GM12872 (cell line): Measurements from ENCODE around the gene TOP2B.

Experiments used
- TF ChIP-seq, protein P1 (sequence below): IDR thresholded peaks from 3 replicates; pipeline ENCODE4 v1.5.1; 2011; ENCODE audit warnings: low read depth, mild to moderate bottlenecking, low read length, moderate library complexity; ENCODE audit not compliant: insufficient read depth

Gene TOP2B

DNA sequence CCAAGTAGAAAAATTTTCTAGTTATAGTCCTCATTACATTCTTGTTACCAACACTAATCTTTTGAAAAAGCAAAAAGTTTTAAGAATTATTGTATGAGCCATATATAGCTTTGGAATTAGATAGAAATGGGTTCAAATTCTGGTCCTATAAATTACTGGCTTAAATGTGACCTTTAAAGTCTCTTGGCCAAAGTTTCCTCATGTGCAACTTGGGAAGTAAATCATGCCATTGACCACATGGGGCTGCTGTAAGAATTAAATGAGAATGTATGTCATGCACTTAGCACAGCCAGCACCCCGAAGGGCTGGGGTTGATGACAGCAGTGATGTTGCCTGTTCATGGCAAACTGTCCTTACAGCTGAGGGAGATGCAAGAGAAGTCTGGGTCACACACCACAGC, 108.3 kb downstream of the TOP2B start:
- TF ChIP-seq, protein P1, sequence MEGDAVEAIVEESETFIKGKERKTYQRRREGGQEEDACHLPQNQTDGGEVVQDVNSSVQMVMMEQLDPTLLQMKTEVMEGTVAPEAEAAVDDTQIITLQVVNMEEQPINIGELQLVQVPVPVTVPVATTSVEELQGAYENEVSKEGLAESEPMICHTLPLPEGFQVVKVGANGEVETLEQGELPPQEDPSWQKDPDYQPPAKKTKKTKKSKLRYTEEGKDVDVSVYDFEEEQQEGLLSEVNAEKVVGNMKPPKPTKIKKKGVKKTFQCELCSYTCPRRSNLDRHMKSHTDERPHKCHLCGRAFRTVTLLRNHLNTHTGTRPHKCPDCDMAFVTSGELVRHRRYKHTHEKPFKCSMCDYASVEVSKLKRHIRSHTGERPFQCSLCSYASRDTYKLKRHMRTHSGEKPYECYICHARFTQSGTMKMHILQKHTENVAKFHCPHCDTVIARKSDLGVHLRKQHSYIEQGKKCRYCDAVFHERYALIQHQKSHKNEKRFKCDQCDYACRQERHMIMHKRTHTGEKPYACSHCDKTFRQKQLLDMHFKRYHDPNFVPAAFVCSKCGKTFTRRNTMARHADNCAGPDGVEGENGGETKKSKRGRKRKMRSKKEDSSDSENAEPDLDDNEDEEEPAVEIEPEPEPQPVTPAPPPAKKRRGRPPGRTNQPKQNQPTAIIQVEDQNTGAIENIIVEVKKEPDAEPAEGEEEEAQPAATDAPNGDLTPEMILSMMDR, result no peak

DNA sequence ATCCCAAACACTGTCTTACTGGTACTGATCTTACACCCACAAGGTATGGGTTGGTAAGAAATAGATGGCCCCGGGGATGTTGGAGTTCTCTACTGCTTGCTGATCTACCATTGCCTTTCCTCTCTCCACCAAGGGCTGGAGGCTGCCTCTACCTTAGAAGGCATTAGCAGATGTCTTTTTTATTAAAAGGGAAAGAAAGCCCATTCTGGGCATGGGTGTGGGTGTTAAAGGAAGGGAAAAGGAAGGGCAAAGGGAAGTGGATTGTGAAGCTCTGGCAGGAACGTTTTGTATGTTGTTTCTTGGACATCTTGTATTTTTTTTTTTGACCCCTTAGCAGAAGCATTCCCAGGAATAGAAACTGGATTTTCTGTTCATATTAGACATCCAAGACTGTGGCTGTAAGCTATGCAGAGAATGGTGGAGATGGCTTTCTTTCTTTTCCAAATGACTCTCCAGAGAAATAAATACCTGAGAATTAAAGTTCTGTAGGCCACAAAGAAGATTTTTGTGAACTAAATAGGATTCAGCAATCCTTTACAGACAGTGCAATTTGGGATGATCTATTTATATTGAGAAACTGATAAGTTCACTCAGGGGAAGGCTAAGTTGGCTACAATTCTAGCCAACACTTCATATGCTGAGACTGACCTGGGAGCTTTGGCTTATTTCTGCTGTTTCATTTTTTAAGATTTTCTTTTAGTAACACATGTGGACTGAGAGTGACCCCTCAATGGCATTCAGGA, 108.8 kb downstream of the TOP2B start:
- TF ChIP-seq, protein P1, result no peak

DNA sequence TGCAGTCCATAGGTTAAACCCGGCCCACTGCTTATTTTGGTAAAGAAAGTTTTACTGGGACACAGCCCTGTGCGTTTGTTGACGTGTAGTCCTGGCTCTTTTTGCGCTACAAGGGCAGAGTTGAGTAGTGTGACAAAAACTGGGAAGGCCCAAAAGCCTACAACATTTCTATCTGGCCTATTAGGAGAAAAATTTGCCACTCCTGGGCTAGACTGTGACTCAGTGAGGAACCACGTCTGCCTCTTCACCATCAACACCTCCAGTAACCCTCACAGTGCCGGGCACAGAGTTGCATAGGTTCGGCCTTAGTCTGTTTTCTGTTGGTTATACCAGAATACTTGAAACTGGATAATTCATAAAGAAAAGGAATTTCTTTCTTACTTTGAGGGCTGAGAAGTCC, 110.3 kb downstream of the TOP2B start:
- TF ChIP-seq, protein P1, result no peak

DNA sequence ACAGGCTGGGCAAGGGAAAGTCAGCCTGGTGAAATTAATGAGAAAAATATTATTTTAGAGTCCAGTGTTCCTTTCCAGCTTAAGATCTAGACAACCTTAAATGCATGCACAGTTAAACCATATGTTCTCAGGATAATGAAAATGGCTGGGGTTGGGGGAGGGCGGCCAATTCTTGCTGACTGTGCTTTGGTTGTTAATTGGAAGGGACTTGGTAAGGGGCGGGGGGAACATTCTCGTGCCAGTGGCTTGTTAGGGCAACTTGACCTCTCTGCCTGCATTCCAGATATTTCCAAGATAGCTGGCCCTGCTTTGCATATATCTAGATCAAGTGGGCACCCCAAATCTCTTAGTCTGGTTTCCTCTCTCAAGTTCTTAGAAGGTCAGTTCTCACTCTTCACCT, 112.5 kb downstream of the TOP2B start:
- TF ChIP-seq, protein P1, result no peak

DNA sequence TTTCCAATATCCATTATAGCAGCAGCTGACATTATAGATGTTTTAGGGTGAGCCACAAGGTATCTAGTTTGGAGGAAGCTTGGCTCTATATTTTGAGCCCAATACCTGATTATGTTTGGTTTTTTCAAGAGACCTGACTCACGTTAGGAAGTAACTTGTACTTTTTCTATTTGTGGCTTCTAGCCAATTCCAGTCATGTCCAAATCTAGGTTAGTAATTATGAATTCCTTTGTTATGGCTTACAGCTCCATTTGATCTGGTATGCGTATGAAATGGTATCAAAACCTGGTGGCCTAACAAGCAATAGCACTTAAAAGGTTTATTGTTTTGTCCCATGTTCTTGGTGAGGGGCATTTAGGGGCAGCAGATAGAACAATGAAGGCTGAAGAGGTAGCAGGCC, 115.9 kb downstream of the TOP2B start:
- TF ChIP-seq, protein P1, result no peak

DNA sequence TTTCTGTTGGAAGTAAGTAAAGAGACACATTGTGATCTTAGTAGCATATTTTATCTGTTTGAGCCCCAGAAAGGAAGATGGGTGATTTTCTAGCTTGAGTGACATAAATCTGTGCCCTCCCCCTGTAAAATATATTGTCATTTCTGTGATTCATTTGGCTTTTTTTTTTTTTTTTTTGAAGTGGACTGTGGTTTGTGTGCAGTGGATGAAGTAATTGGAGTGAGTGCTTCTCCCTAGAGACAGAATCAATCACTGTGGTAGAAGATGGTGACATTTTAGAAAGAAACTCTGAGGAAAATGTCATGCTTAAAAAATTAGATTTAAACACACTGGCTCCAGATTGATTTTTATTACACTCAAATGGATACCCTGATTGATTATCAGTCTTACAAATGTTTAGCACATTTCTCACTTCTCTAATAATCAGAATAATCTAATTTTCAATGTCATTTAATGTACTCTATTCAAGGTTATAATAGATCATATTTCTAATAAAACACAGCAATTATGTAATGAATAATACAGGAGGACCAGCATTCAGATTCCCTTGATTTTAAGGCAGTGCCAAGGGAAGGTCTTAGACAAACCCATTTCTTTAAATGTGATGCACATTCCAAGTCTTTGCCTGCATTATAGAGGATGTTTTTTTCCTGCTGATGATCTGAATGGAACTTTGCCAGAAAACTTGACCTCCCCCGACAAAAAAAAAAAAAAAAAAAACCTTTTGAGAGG, 116.6 kb downstream of the TOP2B start:
- TF ChIP-seq, protein P1, result no peak
